Neural progenitor cell (in vitro differentiated cells): ENCODE data around the gene TBC1D1. TPM values are rescaled to one million over a fixed set of nuclear protein-coding genes. Genes with fewer than 3 reads are reported as not detected.

Experiments used
- DNase-seq: peaks from one replicate; pipeline ENCODE4 v3.0.0-alpha.2; 2016; ENCODE audit warnings: low spot score
- H2AFZ ChIP-seq: fragments of 200-600 bp; sonication (generic); replicated peaks from 2 replicates; pipeline ENCODE4 v1.6.1; 2016; ENCODE audit warnings: antibody characterized with exemption
- H3F3A ChIP-seq: fragments of 200-600 bp; sonication (generic); 2 replicates; pipeline ENCODE4 v1.6.1; 2016; ENCODE audit warnings: antibody characterized with exemption, low read depth
- H3K27ac ChIP-seq: fragments of 200-600 bp; sonication (generic); 2 replicates; pipeline ENCODE4 v1.5.1; 2016; ENCODE audit warnings: mild to moderate bottlenecking
- H3K27me3 ChIP-seq: fragments of 200-600 bp; sonication (generic); 2 replicates; pipeline ENCODE4 v1.6.1; 2016; ENCODE audit warnings: mild to moderate bottlenecking, moderate library complexity
- H3K36me3 ChIP-seq: fragments of 200-600 bp; sonication (generic); 2 replicates; pipeline ENCODE4 v1.5.1; 2016
- H3K4me1 ChIP-seq: fragments of 200-600 bp; sonication (generic); 2 replicates; pipeline ENCODE4 v1.6.1; 2016; ENCODE audit warnings: mixed run types
- H3K4me2 ChIP-seq: fragments of 200-600 bp; sonication (generic); 2 replicates; pipeline ENCODE4 v1.6.1; 2016
- H3K4me3 ChIP-seq: fragments of 200-600 bp; sonication (generic); 2 replicates; pipeline ENCODE4 v1.5.1; 2016
- H3K79me2 ChIP-seq: fragments of 200-600 bp; sonication (generic); 2 replicates; pipeline ENCODE4 v1.6.1; 2016; ENCODE audit warnings: low read depth
- H3K9ac ChIP-seq: fragments of 200-600 bp; sonication (generic); 2 replicates; pipeline ENCODE4 v1.6.1; 2016
- H3K9me3 ChIP-seq: fragments of 200-600 bp; sonication (generic); 2 replicates; pipeline ENCODE4 v1.5.1; 2016; ENCODE audit warnings: low read depth
- H4K20me1 ChIP-seq: fragments of 200-600 bp; sonication (generic); 2 replicates; pipeline ENCODE4 v1.6.1; 2016; ENCODE audit warnings: low read depth
- H3K27ac Mint-ChIP-seq: 3 replicates; pipeline ENCODE4 v1.8.0; 2021; ENCODE audit warnings: mixed read lengths
- H3K27me3 Mint-ChIP-seq: 2 replicates; pipeline ENCODE4 v1.8.0; 2022; ENCODE audit warnings: low read depth, mild to moderate bottlenecking, inconsistent platforms, moderate library complexity, mixed read lengths; ENCODE audit not compliant: insufficient read depth
- H3K36me3 Mint-ChIP-seq: 3 replicates; pipeline ENCODE4 v1.8.0; 2021; ENCODE audit warnings: mixed read lengths
- H3K4me1 Mint-ChIP-seq: 3 replicates; pipeline ENCODE4 v1.8.0; 2021; ENCODE audit warnings: mixed read lengths
- H3K4me3 Mint-ChIP-seq: 3 replicates; pipeline ENCODE4 v1.8.0; 2021; ENCODE audit warnings: mild to moderate bottlenecking, moderate library complexity, mixed read lengths
- H3K9me3 Mint-ChIP-seq: 3 replicates; pipeline ENCODE4 v1.8.0; 2020; ENCODE audit warnings: mixed read lengths
- CTCF ChIP-seq: fragments of 200-600 bp; sonication (generic); IDR thresholded peaks from 2 replicates; pipeline ENCODE4 v1.5.1; 2017; ENCODE audit warnings: antibody characterized with exemption, mild to moderate bottlenecking
- EZH2 ChIP-seq: fragments of 200-600 bp; sonication (generic); IDR thresholded peaks from 2 replicates; pipeline ENCODE4 v1.6.1; 2017; ENCODE audit warnings: antibody characterized with exemption, mild to moderate bottlenecking, moderate library complexity
- EZH2phosphoT487 ChIP-seq: fragments of 200-600 bp; sonication (generic); IDR thresholded peaks from 2 replicates; pipeline ENCODE4 v1.6.1; 2017; ENCODE audit warnings: antibody characterized with exemption
- total RNA-seq: library from RNA; depleted of rRNA; stranded (reverse); fragments of >200 nt; gene quantifications from 2 replicates; pipeline ENCODE4 v1.2.3, GENCODE V29; 2015; ENCODE audit warnings: low replicate concordance

TBC1D1 gene
- total RNA-seq, 1 donor from 2014 or later: 208 TPM

- H3K4me1 Mint-ChIP-seq: no peaks in the 10 kb centered on the region
- TF ChIP-seq CTCF (no peak), EZH2phosphoT487 (no peak), EZH2 (no peak)
- H3K36me3 Mint-ChIP-seq: no peaks in the 10 kb centered on the region
- peaks cover 18% of the 10 kb centered on the region for H3K27me3 Mint-ChIP-seq
- no peaks in the 10 kb centered on the region for H3K9me3 Mint-ChIP-seq
- Histone ChIP-seq H3K36me3 (no peaks in the 10 kb centered on the region), H3K27me3 (peaks cover 60% of the 10 kb centered on the region), H3F3A (no peaks in the 10 kb centered on the region), H3K9ac (no peak overlapping the region), H3K27ac (no peak overlapping the region), H2AFZ (no peak overlapping the region), H3K4me3 (no peak overlapping the region), H3K4me2 (no peak overlapping the region), H3K79me2 (no peaks in the 10 kb centered on the region), H3K9me3 (no peaks in the 10 kb centered on the region), H4K20me1 (peaks cover 4% of the 10 kb centered on the region), H3K4me1 (peaks cover 7% of the 10 kb centered on the region)
- DNase-seq: no peak
- no peak overlapping the region for H3K4me3 Mint-ChIP-seq
- H3K27ac Mint-ChIP-seq: no peak overlapping the region
Measured at GRCh38 chr4:37885496-37885895, 5.4 kb upstream of the TBC1D1 start.

GRCh38 chr4:37889849-37890800, 759 bp upstream of the TBC1D1 start:
- peak; percentile 39 for DNase-seq
- no peaks in the 10 kb centered on the region for H3F3A ChIP-seq
- Mint-ChIP-seq H3K4me3 (peak overlapping the region; percentile 83), H3K27me3 (peaks cover 30% of the 10 kb centered on the region), H3K9me3 (no peaks in the 10 kb centered on the region), H3K27ac (no peak overlapping the region), H3K4me1 (peaks cover 3% of the 10 kb centered on the region), H3K36me3 (no peaks in the 10 kb centered on the region)
- H3K27ac ChIP-seq: no peak overlapping the region
- peak overlapping the region; percentile 96 for H2AFZ ChIP-seq
- TF ChIP-seq EZH2phosphoT487 (peak; percentile 63), EZH2 (peak; percentile 90), CTCF (no peak)
- peaks cover 4% of the 10 kb centered on the region for H4K20me1 ChIP-seq
- no peaks in the 10 kb centered on the region for H3K9me3 ChIP-seq
- H3K9ac ChIP-seq: no peak overlapping the region
- H3K4me2 ChIP-seq: peak overlapping the region; percentile 99
- H3K4me3 ChIP-seq: peak overlapping the region; percentile 74
- H3K27me3 ChIP-seq: peaks cover 85% of the 10 kb centered on the region
- H3K79me2 ChIP-seq: no peaks in the 10 kb centered on the region
- no peaks in the 10 kb centered on the region for H3K36me3 ChIP-seq
- peaks cover 12% of the 10 kb centered on the region for H3K4me1 ChIP-seq

- no peaks in the 10 kb centered on the region for H3K36me3 Mint-ChIP-seq
- Histone ChIP-seq H3K27ac (no peak overlapping the region), H3K36me3 (no peaks in the 10 kb centered on the region), H4K20me1 (peaks cover 4% of the 10 kb centered on the region), H2AFZ (peak overlapping the region; percentile 96), H3K9ac (no peak overlapping the region), H3K4me2 (peak overlapping the region; percentile 99), H3K9me3 (no peaks in the 10 kb centered on the region), H3K4me3 (peak overlapping the region; percentile 74), H3K79me2 (no peaks in the 10 kb centered on the region), H3F3A (no peaks in the 10 kb centered on the region), H3K27me3 (peaks cover 73% of the 10 kb centered on the region), H3K4me1 (peaks cover 12% of the 10 kb centered on the region)
- peak overlapping the region; percentile 91 for H3K4me3 Mint-ChIP-seq
- peak; percentile 51 for DNase-seq
- H3K9me3 Mint-ChIP-seq: no peaks in the 10 kb centered on the region
- no peak overlapping the region for H3K27ac Mint-ChIP-seq
- TF ChIP-seq EZH2phosphoT487: no peak
- TF ChIP-seq CTCF: no peak
- TF ChIP-seq EZH2: no peak
- H3K4me1 Mint-ChIP-seq: peaks cover 3% of the 10 kb centered on the region
- peaks cover 34% of the 10 kb centered on the region for H3K27me3 Mint-ChIP-seq
Measured at GRCh38 chr4:37891260-37892159, 626 bp downstream of the TBC1D1 start.
